HG02840 (cell line): Measurements from ENCODE around the gene NOC2L.
"Not testable (repeated sequence)": the region's sequence is repeated elsewhere in the genome, so short reads cannot be mapped to it uniquely, and the experiment has no call there.

Experiments
- ATAC-seq: cut with Tn5 transposase; IDR thresholded peaks from one replicate; pipeline ENCODE4 v1.9.1; 2021; ENCODE audit warnings: mild to moderate bottlenecking, moderate library complexity, moderate number of reproducible peaks; ENCODE audit not compliant: unreplicated experiment, low FRiP score

The NOC2L gene

DNA sequence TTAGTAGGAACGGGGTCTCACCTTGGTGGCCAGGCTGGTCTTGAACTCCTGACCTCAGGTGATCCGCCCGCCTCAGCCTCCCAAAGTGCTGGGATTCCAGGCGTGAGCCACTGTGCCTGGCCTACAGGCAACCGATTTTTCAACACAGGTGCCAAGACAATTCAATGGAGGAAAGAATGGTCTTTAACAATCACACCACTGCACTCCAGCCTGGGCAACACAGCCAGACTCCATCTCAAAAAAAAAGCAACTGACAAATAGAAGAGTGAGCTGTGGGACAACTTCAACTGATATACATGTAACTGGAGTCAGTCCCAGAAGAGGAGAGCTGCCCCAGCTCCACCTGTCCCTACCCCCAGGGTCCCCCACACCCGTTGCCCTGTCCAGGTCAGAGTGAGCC lies 35.5 kb upstream of the NOC2L start:
- not testable (repeated sequence) for ATAC-seq

DNA sequence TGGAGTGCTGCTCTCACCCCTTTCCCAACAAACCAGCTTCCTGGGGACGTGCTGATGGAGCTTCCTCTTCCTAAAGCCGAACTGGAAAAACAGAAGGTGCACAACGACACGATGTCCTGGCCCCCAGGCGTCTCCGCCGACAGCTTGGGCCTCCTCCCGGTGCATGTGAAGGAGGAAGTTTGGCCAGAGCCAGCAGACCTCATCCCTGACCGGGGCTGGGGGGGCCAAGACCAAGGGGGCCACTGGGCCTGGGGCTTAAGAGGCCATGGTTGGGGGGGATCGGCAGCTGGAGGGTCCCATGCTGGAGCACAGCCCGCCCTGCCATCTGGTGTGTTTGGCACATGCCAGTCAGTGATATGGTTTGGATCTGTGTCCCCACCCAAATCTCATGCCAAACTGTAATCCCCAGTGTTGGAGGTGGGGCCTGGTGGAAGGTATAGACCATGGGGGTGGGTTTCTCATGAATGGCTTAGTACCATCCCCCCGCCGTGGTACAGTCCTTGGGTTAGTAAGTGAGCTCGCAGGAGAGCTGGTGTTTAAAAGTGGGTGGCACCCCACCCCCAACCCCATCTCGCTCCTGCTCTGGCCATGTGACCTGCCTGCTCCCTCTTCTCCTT lies 34.4 kb upstream of the NOC2L start:
- no peak for ATAC-seq

DNA sequence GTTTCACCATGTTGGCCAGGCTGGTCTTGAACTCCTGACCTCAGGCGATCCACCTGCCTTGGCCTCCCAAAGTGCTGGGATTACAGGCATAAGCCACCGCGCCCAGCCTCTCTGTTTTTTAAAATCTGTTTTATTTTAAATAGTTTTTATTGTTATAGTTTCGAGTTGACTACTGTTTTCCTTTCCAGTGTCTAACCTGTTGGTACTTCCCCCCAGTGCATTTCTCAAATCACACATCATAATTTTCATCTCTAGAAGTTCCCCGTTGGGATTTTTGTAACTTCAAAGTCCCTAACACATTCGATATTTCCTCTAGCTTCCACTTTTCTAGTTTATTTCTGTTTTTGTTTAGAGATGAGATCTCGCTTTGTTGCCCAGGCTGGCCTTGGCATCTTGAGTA lies 33.3 kb upstream of the NOC2L start:
- ATAC-seq: no peak

DNA sequence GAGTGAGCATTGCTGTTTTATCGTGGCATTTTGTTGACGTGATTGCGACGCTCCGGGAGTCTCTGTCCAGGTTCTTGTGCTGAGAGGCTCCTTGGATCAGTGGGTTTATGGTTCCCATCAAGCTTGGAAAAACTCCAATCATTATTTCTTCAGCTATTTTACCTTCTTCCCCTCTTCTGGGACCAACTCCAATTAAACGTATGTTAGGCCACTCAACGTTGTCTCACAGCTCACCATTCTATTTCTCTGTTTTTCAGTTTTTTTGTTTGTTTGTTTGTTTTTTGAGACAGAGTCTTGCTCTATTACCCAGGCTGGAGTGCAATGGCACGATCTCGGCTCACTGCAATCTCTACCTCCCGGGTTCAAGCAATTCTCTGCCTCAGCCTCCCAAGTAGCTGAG lies 32.8 kb upstream of the NOC2L start:
- ATAC-seq: no peak

DNA sequence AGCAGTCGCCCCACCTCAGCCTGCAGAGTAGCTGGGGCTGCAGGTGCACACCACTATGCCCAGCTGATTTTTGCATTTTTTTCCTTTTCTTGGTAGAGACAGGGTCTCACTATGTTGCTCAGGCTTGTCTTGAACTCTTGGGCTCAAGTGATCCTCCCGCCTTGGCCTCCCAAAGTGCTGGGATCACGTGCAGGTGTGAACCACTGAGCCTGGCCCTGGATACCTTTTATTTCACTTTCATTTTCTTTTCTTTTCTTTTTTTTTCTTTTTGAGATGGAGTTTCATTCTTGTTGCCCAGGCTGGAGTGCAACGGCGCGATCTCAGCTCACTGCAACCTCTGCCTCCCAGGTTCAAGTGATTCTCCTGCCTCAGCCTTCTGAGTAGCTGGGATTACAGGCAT lies 32.2 kb upstream of the NOC2L start:
- not testable (repeated sequence) for ATAC-seq

DNA sequence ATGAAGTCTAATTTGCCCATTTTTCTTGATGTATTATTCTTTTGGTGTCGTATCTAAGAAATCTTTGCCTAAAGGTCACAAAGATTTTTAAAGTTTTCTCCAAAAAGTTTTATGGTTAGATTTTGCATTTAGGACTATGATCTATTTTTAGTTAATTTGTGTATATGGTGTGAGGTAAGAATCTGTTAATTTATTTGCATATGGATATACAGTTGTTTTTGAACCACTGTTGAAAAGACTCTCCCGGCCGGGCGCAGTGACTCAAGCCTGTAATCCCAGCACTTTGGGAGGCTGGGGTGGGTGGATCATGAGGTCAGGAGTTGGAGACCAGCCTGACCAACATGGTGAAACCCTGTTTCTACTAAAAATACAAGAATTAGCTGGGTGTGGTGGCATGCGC lies 29.0 kb upstream of the NOC2L start:
- not testable (repeated sequence) for ATAC-seq

DNA sequence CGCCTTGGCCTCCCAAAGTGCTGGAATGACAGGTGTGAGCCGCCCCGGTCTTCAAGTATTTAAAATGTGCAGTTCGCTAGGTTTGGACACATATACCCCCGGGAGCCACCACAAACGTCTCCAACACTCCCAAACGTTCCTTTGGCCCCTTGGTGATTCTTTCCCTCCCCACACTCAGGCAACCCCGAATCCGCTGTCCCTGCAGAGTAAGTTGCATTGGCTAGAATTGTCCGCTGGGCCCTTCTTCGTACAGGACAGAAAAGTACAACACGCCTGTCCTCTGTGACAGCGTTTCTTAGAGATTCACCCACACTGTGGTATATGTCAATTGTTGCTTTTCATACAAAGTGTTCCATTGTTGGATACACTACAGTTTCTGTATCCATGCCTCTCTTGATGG lies 26.1 kb upstream of the NOC2L start:
- ATAC-seq: no peak

DNA sequence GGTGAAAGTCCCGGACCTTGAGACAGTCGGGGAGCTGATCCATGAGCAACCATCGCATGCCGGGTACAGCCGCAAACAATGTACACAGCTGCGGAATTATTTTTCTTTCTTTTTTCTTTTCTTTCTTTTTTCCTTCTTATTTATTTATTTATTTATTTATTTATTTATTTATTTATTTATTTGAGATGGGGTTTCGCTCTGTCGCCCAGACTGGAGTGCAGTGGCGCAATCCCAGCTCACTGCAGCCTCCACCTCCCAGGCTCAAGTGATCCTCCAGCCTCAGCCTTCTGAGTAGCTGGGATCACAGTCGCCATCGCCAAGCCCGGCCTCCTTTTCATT lies 25.4 kb upstream of the NOC2L start:
- ATAC-seq: no peak

DNA sequence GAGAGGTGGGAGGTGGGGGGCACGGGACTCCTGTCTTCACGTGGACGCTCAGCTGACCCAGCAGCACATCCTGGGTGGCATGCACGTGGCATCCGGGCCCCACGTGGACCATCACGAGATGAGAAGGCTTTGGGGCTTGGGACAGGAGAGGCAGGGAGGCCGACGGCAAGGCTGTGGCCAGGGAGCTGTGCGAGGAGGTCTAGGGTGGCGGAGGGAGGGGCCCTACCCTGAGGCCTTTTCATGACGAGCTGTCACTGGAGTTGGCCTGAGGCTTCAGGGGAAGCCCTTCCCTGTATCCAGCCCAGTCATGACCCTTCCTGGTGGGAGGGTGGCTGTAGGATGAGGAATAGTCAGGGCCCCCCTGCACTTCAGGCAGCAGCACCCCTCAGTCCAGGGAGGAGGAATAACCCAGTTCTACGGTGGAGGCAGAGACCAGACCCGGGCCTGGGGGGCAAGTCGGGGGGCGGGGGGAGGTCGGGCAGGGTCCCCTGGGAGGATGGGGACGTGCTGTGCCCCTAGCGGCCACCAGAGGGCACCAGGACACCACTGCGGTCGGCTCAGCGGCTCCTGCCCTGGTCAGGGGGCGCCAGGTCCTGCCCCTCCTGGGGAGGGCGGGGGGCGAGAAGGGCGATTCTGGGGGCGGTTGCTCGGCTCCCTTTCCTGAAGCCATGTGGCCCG lies 24.9 kb upstream of the NOC2L start:
- no peak for ATAC-seq

DNA sequence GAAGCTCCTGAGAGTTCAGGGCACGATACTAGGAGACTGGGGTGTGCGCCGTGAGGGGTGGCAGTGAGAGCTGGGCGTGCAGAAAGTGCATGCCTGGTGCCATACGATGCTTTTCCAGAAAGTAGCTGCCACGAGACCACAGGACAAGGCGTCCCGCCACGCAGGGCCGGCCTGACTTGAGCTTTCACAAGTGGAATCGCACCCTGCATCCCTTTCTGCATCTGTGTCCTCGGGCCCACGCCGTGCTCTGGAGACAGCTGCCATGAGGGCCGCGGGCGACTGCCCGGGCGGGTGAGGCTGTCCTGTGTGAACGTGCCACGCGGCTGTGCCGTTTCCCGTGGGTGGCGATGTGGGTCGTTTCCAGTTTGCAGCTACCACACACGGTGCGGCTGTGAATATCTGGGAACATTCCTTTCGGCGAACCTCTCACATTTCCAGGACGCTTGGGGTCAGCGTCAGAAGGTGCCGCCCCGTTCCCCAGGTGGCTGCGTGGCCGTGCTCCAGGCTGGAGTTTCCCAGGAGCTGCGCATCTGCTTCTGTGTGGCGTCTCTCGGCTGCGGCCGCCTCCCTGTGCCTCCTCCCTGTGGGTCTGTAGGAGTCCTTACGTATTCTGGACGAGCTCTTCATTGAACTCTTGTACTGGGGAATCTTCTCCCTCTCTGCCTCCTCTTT lies 23.8 kb upstream of the NOC2L start:
- no peak for ATAC-seq

DNA sequence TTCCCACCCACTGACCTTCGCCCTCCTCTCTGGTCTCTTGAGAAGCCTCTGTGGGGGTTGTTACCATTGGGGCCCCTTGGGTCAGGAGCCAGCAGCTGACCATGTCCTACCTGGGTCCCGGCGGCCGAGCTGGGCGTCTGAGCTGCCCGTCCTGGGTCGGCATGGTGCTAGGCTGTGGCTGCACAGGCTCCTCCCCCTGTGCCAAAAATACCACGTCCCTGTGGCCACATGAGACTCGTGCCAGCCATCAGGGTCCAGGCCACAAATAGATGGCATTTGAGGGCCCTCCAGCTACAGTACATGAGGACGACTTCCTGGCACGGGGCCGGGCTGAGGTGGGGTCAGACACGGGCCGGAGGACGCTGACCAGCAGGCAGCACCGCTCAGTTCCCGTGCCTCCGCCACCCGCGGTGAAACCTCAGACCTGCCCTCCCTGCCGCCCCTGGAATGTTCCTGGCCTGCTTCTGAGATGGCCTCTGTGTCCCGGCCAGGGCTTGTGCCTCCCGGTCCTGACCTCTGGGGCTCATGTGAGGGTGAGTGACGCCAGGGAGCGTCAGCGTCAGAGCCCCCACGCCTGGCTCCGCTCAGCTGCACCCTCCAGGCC lies 23.0 kb upstream of the NOC2L start, which contains the start of gene PERM1:
Gene PERM1 (minus strand): TSS at position 139 of the 604 bp plus-strand sequence. CDS start 1,064 bp downstream, outside the sequence.
- no peak for ATAC-seq

DNA sequence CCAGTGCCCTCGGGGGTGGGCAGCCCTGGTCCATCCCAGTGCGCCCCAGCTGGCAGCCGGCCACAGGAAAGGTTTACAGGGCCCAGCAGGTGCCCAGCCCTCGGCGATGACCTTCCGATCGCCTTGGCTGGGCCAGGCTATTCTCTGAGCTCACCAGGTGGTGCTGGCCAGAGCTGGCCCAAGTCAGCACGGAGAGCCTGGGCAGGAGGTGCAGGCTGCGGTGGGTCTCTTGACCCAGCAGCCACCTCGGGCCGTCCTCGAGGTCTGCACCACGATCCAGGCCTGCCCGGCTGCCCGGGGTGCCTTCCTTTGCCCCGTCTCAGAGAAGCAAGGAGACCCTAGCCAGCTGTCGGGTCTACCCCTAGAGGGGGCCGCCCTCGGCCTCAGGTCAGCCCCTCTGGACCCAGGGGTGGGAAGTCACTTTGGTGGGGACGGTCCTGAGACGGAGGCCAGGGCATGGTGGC lies 22.5 kb upstream of the NOC2L start:
- no peak for ATAC-seq

DNA sequence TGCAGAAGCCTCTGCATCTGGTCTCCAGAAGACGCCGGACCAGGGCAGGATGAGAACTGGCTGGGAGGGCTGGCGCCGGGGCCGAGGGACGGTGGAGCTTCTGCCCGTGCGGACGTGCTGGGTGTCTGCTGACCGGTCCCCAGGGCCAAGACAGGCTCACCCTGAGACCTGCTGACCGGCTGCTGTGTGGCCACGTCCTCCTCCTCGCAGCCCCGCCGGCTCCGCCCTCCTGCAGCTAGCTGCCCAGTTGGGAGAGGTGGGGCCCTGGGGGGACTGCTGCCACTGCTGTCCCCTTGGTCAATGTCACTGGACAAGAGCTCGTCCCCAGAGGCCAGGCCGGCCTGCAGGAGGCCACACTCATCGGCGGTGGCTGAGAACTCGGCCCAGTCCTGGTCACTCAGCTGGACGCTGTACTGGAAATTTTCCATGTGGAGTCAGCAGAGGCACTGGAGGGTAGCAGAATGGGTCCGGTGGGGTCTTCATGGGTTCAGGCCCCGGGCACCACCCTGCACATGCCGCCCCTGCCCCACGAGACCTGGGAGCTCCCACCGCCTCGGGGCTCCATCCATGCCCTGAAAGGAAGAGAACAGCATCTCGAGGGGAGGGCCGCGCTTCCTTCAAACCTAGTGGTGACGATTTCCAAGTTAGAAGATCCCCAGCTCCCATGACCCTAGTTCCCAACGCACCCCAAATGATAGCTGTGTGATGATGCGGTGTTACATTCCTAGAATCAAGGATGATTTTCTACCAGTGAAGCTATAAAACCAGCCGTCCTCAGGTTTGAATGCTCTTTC lies 21.7 kb upstream of the NOC2L start:
- ATAC-seq: no peak

DNA sequence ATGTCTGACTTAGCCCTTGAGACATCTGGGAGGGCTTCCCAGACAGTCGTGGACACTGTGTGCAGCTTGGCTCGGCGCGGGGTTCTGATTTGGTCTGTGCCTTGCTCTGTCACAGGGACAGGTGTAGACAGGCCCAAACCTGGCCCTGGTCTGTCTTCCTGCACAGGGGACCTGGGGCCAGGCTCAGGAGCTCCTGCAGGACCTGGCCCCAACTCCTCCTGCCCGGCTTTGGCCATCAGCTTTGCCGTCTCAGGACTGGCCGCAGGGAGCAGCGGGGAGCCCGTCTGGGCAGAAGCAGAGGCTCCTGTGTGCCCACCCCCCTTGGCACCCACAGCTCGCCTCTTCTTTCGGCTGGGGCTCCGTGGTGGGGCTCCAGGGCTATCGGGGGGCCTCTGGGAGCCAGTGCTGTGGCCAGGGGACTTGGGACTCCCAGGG lies 21.1 kb upstream of the NOC2L start:
- no peak for ATAC-seq

DNA sequence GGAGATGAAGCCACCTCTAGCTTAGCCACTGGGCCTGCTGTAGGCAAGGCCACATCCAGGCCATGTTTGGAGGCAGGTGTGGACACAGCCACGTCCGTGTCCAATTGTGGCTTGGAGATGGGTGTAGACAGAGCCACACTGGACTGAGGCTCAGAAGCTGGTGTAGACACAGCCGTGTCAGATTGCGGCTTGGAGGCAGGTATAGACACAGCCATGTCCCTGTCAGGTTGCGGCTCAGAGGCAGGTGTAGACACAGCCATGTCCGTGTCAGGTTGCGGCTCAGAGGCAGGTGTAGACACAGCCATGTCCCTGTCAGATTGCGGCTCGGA lies 20.7 kb upstream of the NOC2L start:
- no peak for ATAC-seq

DNA sequence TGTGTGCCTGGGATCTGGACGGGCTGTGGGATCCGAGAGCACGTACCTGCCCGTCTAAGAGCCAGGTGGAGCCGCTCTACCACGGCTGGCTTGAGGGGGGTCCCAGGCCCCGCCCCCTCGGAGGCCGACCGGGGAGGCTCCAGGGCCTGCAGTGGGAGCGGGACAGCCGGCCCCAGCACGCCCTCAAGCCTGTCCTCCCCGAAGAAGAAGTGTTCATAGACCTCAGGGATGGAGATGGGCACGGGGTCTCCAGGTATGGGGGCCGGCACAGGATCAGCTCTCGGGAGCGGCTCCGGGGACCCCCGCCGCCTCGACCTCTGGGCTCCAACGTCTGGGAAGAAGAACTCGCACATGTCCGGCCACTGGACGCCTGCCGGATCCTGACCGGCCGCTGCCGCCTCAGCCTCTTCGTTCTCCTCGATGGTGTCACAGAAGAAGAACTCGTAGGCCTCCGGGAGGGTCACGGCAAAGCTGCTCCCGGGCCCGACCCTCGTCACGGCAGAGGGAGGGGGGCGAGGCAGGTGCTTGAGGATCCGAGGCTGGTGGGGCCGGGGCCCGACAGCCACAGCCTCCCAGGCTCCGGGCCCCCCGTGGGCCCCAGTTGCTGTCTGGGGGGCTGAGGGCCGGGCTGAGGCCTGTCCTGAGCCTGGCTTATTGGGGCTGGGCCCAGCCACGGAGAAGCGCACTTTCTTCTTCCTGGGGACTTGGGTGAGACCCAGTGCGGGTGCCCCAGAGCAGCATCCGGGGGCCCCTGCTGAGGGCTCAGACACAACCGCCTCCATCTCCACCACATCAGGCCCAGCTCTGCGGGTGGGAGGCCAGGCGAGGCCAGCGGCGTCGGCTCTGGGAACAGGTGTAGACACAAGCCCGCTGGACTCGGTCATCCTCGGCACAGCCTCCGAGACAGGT lies 20.0 kb upstream of the NOC2L start:
- no peak for ATAC-seq

DNA sequence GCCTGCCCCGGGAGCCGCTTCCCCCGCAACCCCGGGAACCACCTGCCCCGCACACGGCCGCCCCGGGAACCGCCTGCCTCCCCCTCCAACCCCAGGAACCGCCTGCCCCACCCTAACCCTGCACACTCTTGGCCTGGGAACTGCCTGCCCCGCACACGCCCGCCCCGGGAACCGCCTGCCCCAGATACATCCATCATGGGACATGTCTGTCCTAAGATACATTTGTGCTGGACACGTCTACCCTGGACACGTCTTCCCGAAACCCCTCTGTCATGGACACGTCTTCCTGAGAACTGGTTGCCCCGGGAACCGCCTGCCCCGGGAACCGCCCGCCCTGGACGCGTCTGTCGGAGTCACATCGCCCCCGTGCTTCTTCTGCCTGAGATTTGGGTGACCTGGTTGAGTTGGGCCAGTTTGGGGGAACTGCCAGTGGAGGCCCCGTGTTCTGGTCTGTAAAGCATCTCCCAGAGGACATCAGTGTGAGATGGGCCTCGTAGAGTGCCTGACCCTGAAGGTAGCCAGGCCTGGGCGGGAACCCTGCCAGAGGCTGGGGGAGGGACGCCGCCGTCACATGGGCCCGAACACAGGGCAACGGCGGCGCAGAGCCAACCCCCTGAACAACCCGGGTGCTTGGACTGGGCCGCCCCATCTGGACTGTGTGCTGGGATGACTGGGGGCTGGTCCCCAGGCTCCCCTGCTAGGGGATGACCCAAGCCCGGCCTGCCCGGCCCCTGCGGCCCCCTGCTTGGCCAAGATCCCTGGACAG lies 19.2 kb upstream of the NOC2L start:
- no peak for ATAC-seq

DNA sequence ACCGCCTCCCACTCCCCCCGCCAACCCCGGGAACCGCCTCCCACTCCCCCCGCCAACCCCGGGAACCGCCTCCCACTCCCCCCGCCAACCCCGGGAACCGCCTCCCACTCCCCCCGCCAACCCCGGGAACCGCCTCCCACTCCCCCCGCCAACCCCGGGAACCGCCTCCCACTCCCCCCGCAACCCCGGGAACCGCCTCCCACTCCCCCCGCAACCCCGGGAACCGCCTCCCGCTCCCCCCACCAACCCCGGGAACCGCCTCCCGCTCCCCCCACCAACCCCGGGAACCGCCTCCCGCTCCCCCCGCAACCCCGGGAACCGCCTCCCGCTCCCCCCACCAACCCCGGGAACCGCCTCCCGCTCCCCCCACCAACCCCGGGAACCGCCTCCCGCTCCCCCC lies 17.7 kb upstream of the NOC2L start:
- not testable (repeated sequence) for ATAC-seq
